ENCODE data around the gene TSPO.
A peak's percentile ranks its signal among the peaks of the same experiment; 100 is the strongest.

- TF ChIP-seq CTCF (IDR thresholded peaks at IDR 0.05) (no peak), POLR2A (IDR thresholded peaks at IDR 0.05) (peak; percentile 28 to 69 (median 58))
Observed at GRCh38 chr22:43142880-43143562, 8.3 kb upstream of the TSPO start, which contains the start of gene MCAT.
